ENCODE measurements around the gene CLRN3. TPM values are rescaled to one million over a fixed set of nuclear protein-coding genes. Genes with fewer than 3 reads are reported as not detected.
A peak's percentile ranks its signal among the peaks of the same experiment; 100 is the strongest.

Gene CLRN3
- polyA plus RNA-seq, 3 donors, result 17.3 to 24.1 (median 19.4) TPM

- DNase-seq (ENCODE audit: extremely low read depth in 1 of 11, low read depth in 9 of 11, low spot score in 4 of 11), result no peak
These were observed 29.4 kb downstream of the CLRN3 start for GRCh38 chr10:127863231-127863825.

DNA sequence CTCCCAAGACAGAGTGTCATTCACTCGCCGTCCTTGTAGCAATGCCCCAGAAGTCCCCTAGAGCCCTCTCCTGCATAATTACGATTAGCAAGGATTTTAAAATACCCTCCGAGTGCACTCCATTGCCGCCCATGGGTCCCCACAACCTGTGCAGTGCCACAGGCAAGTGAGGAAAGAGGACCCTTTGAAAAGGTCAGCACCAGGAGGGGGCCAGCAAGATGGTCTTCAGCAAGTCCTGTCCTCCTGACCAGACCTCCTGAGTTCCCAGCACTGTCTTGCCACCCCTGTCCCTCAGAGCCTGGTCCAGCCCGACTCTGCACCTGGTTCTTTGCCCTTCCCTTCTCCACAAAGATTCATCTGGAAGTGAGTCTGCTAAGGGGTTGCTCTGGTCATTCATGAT, 32.1 kb downstream of the CLRN3 start:
- DNase-seq (ENCODE audit: extremely low read depth in 1 of 11, low read depth in 9 of 11, low spot score in 4 of 11), result no peak

DNA sequence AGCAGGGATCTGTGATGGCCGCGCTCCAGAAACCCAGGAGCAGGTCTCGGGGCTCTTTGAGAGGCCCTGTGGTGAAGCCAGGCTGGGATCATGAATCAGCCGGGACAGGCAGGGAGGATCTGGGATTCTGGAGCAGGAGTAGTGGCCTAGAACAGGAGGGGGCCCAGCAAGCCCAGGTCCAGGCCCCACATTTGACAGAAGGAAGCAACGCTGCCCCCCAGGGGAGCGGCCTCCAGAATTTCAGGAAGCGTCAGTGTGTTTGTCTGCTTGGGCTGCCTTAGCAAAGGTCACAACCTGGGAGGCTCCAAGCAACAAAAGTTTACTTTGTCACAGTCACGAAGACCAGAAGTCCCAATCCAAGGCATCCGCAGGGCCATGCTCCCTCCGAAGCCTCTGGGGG, 36.8 kb downstream of the CLRN3 start:
- DNase-seq (ENCODE audit: extremely low read depth in 1 of 11, low read depth in 9 of 11, low spot score in 4 of 11), result no peak

DNA sequence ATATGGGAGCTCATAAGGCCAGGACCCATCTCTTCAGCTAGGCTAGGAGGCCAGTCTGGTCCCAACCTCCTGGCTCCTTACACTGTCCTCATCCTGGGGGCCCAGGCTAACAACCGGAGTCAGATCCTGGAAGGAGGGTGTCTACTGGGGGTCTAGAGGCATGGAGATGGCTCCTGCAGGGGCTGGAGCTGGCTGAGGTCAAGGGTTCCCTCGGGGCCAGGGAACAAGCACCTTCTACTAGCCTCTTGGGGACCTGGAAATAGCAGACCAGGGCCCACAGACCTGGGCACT, 37.2 kb downstream of the CLRN3 start:
- DNase-seq (ENCODE audit: extremely low read depth in 1 of 11, low read depth in 9 of 11, low spot score in 4 of 11), result no peak

GRCh38 chr10:127854769-127855590, 37.8 kb downstream of the CLRN3 start:
- no peak for DNase-seq (ENCODE audit: extremely low read depth in 1 of 11, low read depth in 9 of 11, low spot score in 4 of 11)

DNA sequence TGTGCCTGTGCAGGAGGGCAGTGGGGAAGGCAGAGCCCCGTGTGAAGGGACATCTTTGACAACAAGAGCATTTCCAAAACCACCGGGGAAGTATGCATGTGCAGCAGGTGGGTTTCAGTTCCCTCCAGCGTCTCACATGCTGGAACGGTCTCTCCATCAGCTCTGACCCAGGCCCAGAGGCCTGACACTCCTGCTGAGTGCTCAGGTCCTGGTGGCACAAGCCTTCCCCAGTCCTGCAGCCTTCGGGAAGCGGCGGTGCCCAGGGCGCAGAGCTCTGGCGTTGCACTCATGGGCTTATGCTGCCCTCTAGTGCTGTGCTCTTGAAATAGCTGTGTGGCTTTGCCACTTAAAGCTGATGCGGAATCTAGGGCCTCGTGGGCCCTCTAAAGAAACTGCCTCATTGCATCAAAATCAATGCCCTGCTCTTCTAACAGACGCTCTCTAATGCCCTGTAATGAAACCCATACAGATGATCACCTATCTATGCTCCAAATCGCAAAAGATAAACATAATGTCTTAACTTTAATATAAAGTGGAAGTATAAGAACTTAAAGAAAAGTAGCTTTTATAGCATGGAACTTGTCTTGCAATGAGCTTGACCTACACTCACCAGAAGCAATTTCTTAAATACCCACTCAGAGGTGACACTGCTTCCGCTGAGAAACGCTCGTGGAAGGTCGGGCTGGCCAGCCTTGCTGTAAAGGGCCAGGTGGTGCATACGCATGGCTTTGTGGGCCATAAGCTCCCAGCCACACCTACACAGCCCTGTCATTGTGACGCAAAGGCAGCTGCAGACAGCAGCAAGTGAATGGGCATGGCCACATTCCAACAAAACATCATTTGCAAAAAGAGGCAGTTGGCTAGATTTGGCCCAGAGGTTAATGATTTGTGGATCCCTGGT, 38.6 kb downstream of the CLRN3 start:
- DNase-seq (ENCODE audit: extremely low read depth in 1 of 11, low read depth in 9 of 11, low spot score in 4 of 11), result peak in 10 of 11 donors; percentile 26 to 64 (median 37)

DNA sequence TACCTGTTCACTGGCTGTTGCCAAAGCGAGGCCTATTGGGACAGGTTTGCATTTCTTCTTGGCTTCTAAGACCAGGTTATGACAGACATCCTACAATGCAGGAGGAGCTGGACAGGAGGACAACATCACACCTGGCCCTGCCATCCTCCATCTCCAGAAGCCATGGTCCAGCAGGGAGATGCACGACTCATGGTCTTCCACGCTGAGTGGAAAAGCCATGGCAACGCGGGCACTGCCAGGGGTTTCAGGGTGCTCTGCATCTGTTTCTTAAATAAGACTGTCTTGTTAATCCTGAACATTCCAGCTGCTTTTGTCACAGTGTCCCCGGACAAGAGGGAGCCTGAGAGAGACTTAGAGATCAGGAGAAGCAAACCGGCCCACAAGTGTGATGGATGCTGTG, 40.3 kb downstream of the CLRN3 start:
- no peak for DNase-seq (ENCODE audit: extremely low read depth in 1 of 11, low read depth in 9 of 11, low spot score in 4 of 11)

DNA sequence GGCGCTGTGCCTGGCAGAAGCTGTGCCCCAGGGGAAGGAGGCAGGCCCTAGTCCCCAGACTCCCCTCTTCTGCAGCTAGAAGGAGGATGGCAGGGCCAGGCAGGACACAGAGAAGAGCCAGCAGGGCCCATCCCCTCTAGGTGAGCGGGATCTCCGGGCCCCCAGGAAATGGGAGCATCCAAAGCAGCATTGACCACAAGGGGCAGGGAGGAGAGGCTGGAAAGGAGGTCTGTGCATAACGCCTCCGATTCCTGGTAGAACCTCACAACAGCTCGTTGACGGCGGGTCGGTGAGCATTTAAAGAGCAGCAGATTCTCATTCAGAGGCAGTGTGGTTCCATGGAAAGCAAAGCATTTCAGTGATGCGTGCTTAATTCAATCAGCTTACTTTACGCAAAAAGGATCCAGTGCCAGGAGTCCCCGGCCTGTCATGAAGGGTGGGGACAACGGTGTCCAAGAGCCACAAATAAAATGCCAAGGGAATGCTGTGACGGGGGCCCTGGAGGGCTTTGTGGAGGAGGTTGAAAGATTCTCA, 41.0 kb downstream of the CLRN3 start:
- DNase-seq (ENCODE audit: extremely low read depth in 1 of 11, low read depth in 9 of 11, low spot score in 4 of 11), result no peak

GRCh38 chr10:127850944-127851343, 41.8 kb downstream of the CLRN3 start:
- DNase-seq (ENCODE audit: extremely low read depth in 1 of 11, low read depth in 9 of 11, low spot score in 4 of 11), result no peak

DNA sequence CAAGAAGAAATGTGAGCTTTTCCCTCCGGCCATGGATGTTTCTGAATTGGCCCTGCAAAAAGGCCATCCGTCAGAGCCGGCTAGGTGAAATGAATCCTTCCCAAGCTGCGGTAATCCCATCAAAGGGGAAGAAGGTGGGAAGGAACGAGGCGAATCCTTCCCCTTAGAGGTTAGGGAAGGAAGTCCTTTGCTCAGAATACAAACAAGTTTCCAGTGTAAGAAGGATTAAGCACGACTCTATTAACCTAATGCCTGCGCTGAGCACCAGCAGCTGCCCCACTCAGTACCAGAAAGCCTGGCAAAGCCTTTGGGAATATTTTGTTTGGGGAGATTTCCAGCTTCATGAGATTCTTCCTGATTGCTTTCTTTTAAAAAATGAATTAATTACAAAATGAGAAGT, 42.8 kb downstream of the CLRN3 start:
- no peak for DNase-seq (ENCODE audit: extremely low read depth in 1 of 11, low read depth in 9 of 11, low spot score in 4 of 11)

GRCh38 chr10:127849224-127849623, 43.5 kb downstream of the CLRN3 start:
- DNase-seq (ENCODE audit: extremely low read depth in 1 of 11, low read depth in 9 of 11, low spot score in 4 of 11), result no peak

GRCh38 chr10:127848226-127848625, 44.5 kb downstream of the CLRN3 start:
- DNase-seq (ENCODE audit: extremely low read depth in 1 of 11, low read depth in 9 of 11, low spot score in 4 of 11), result no peak

DNA sequence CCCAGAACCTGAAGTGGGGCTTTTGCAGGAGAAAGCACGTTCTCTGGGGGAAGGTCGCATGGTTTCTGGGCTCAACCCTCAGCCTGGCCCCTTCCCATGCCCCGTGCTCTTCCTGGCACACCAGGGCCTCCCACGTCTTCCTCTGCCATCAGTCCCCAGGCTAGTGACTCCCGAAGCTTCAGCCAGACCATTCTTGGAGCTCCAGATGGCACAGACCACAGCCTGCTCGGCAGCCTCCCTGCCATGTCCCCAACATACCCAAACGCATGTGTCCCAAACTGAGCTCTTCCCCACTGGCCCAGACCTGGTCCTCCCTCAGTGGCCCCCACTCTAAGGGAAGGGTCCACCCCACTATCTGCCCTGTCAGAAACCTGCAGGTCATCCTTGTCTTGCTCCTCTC, 47.0 kb downstream of the CLRN3 start:
- DNase-seq (ENCODE audit: extremely low read depth in 1 of 11, low read depth in 9 of 11, low spot score in 4 of 11), result no peak

- no peak for DNase-seq (ENCODE audit: extremely low read depth in 1 of 11, low read depth in 9 of 11, low spot score in 4 of 11)
These were observed 51.9 kb downstream of the CLRN3 start for GRCh38 chr10:127840884-127841283.

DNA sequence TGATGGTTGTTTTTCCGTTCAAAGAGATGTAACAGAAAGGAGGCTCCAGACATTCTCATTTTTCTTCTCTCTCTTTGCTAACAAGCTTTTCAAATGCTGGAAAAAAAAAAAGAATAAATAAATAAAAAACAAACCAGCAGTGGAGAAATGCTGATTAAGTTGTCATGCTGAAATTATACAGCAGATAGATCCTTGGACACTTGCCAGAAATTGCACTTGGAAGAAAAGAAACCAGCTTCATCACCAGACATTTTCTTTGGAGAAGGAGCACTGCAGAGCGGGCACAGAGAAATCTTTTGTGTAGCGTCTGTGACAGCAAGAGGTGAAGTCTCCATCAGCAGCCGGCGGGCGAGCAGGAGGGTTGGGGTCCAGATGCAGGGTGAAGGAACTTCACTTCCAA, 55.8 kb downstream of the CLRN3 start:
- no peak for DNase-seq (ENCODE audit: extremely low read depth in 1 of 11, low read depth in 9 of 11, low spot score in 4 of 11)

DNA sequence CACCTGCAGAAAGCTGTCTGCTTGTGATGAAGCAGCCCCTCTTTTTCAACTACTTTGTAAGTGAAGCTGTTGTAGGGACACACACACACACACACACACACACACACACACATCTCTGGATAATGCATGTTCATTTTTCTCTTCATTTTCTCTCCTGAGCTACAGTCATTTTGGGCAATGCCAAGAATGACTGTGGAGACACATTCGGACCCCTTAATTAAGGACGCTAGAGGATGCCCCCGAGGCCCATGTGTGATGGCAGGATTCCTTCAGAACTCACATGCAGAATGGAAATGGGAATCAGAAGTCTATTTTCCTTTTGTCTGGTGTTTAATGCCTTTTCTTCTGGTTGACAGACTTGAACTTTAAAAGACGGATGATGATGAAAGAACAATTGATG, 56.6 kb downstream of the CLRN3 start:
- DNase-seq (ENCODE audit: extremely low read depth in 1 of 11, low read depth in 9 of 11, low spot score in 4 of 11), result no peak

DNA sequence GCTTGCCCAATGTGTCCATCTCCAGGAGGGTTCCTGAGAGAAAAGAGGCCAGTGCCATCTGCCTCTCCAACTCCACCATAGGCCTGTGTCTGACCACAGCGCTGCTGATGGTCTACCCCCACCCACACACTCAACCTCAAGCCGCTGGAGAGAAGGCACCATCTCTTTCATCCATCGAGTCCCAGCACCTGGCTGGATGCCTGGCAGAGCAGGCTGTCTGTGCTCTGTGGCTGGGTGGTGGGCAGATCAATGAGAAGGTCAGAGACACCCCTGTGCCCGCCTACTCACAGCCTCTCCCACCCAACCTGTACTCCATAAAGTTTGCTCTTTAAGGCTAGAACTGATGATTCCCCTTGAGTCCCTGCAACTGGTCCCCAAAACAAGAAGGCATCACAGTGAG, 58.0 kb downstream of the CLRN3 start:
- no peak for DNase-seq (ENCODE audit: extremely low read depth in 1 of 11, low read depth in 9 of 11, low spot score in 4 of 11)

DNA sequence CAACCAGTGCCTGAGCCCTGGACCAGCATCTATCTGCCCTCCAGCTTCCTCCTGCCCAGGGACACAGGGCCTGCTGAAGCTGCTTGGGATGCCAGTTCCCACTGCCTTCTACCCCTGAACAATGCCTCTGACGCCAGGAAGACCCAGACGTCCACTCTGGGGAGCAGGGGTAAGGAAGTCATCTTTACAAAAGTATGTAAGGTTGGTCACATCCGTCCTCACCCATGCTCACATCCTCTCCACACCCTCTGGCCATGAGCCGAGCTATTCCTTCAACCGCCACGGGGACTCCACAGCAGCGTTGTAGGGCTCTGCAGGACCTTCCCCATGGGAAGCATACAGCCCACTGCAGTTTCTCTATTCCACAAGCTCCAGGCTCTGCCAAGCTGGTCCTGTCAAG, 58.5 kb downstream of the CLRN3 start:
- no peak for DNase-seq (ENCODE audit: extremely low read depth in 1 of 11, low read depth in 9 of 11, low spot score in 4 of 11)

DNA sequence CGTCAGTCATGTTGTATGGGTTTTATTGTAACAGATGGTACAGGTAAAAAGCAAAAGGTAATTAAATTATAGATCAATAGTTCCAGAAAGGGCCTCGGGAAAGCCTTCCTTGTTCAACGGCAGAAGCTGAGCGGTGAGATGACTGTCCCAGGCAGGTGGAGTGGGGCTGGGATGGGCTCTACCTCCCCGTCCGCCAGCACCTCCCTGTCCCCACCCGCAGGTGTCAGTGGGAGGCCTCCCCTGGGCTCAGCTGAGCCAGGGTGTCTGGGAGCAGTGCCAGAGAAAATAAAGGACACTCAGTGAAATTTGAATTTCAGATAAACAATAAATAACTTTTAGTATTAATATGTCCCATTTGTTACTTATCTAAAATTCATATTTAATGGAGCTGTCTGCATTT, 58.9 kb downstream of the CLRN3 start:
- no peak for DNase-seq (ENCODE audit: extremely low read depth in 1 of 11, low read depth in 9 of 11, low spot score in 4 of 11)

DNA sequence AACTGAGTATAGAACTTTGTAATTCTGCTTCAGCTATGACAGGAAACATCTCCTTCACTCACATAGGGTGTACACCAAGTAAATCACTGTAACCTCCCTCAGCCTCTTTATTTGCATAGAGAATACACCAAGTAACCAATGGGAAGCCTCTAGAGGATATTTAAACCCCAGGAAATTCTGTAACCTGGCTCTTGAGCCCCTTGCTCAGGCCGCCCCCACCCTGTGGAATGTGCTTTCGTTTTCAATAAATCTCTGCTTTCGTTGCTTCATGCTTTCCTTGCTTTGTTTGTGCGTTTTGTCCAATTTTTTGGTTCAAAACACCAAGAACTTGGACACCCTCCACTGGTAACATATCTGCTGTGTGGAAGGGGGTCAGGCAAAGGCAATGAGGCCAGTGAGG, 60.2 kb downstream of the CLRN3 start:
- DNase-seq (ENCODE audit: extremely low read depth in 1 of 11, low read depth in 9 of 11, low spot score in 4 of 11), result peak in 1 of 11 donors; percentile 33

All from renal cortex interstitium (tissue), 11 donors.